Measurements from ENCODE around the gene PSMD1. TPM values are rescaled to one million over a fixed set of nuclear protein-coding genes. Genes with fewer than 3 reads are reported as not detected.
A peak's percentile ranks its signal among the peaks of the same experiment; 100 is the strongest.
"Not testable (repeated sequence)": the region's sequence is repeated elsewhere in the genome, so short reads cannot be mapped to it uniquely, and the experiment has no call there.

PSMD1 gene
- polyA plus RNA-seq, 3 donors: 107 to 113 (median 109) TPM

DNA sequence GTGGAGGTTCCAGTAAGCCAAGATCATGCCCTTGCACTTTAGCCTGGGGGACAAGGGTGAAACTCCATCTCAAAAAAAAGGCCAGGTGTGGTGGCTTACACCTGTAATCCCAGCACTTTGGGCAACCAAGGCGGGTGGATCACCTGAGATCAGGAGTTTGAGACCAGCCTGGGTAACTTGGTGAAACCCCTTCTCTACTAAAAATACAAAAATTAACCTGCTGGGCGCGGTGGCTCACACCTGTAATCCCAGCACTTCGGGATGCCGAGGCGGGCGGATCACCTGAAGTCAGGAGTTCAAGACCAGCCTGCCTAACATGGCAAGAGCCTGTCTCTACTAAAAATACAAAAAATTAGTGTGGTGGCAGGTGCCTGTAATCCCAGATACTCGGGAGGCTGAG lies 84.1 kb downstream of the PSMD1 start:
- DNase-seq (ENCODE audit: low read depth in 3 of 3, low spot score in 2 of 3): not testable (repeated sequence)

GRCh38 chr2:231144896-231145295 lies 88.2 kb downstream of the PSMD1 start:
- DNase-seq (ENCODE audit: low read depth in 3 of 3, low spot score in 2 of 3): no peak

GRCh38 chr2:231146665-231147064 lies 90.0 kb downstream of the PSMD1 start:
- no peak for DNase-seq (ENCODE audit: low read depth in 3 of 3, low spot score in 2 of 3)

GRCh38 chr2:231152800-231153557 lies 96.3 kb downstream of the PSMD1 start:
- DNase-seq (ENCODE audit: low read depth in 3 of 3, low spot score in 2 of 3): no peak

- DNase-seq (ENCODE audit: low read depth in 3 of 3, low spot score in 2 of 3): no peak
These were observed 102.6 kb downstream of the PSMD1 start for GRCh38 chr2:231159306-231159705.

GRCh38 chr2:231160701-231161100 lies 104.0 kb downstream of the PSMD1 start:
- no peak for DNase-seq (ENCODE audit: low read depth in 3 of 3, low spot score in 2 of 3)

DNA sequence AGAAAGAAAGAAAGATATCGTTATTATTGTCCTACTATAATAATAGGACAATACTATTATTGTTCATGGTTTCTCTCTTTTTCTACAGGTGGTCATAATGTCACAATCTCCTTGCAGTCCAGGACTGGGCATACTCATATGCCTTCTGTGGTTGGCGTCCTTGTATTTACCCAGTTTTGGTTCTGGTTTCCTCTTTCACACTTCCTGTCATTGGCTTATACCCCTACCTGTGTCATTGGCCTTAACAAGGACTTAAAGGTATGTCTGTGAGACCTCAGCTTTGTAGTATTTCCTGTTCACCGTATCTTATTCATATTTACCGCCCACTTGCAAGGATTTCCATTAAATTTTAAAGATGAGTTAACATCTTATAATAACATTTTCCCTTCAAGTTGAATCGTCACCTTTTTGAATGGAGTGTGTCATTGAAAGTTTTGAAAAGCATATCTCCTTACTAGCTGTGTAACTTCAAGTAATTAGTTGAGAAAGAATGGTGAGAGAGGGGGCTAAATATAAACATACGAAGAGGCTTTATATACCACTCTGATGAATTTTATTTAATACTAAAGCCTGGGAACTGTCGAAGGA lies 104.7 kb downstream of the PSMD1 start:
- no peak for DNase-seq (ENCODE audit: low read depth in 3 of 3, low spot score in 2 of 3)

GRCh38 chr2:231161877-231162329 lies 105.2 kb downstream of the PSMD1 start:
- DNase-seq (ENCODE audit: low read depth in 3 of 3, low spot score in 2 of 3): peak in 1 of 3 donors; percentile 49

DNA sequence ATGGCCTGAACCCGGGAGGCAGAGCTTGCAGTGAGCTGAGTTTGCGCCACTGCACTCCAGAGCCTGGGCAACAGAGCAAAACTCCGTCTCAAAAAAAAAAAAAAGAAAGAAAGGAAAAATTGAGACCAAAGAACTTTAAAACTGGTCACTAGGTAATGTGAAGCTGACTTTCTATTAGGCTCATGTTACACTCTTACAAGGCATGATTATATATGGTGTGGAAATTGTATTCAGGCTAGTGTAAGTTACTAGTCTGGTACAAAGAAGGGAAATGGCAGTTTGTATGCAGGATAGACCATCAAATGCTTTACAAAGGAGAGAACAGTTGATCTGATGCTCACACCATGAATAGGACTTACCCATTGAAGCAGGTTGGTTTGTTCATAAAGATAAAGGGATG lies 106.3 kb downstream of the PSMD1 start:
- DNase-seq (ENCODE audit: low read depth in 3 of 3, low spot score in 2 of 3): no peak

GRCh38 chr2:231163414-231164095 lies 106.9 kb downstream of the PSMD1 start:
- no peak for DNase-seq (ENCODE audit: low read depth in 3 of 3, low spot score in 2 of 3)

- no peak for DNase-seq (ENCODE audit: low read depth in 3 of 3, low spot score in 2 of 3)
These were observed 111.2 kb downstream of the PSMD1 start for GRCh38 chr2:231167745-231168459.

DNA sequence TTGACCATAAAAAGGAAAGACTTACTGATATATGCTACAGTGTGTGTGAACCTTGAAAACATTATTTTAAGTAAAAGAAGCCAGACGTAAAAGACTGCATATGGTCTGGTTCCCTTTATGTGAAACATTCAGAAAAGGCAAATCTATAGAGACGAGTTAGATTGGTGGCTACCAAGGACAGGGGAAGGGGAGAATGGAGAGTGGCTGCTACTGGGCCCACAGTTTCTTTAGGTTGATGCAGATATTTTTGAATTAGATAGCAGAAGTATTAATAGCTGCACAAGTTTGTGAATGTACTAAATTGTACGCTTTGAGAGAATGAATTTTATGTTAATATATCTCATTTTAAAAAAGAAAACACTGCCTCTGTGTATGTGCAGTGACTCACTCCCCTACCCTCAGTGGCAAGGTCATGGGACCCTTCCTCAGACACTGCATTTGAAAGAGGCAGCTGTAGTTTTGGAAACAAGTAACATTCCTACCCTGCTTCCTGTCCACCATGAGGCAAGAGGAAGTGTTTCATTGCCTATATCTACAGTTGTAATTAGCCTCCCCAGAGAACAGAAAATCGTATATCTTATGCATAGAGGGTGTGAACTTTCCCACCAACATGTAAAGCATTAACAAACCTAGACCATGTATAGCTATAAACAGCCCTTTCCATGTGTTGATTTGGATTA lies 111.9 kb downstream of the PSMD1 start:
- DNase-seq (ENCODE audit: low read depth in 3 of 3, low spot score in 2 of 3): no peak

GRCh38 chr2:231169488-231169887 lies 112.8 kb downstream of the PSMD1 start:
- DNase-seq (ENCODE audit: low read depth in 3 of 3, low spot score in 2 of 3): no peak

GRCh38 chr2:231170055-231170454 lies 113.4 kb downstream of the PSMD1 start:
- no peak for DNase-seq (ENCODE audit: low read depth in 3 of 3, low spot score in 2 of 3)

GRCh38 chr2:231172025-231172424 lies 115.4 kb downstream of the PSMD1 start:
- no peak for DNase-seq (ENCODE audit: low read depth in 3 of 3, low spot score in 2 of 3)

DNA sequence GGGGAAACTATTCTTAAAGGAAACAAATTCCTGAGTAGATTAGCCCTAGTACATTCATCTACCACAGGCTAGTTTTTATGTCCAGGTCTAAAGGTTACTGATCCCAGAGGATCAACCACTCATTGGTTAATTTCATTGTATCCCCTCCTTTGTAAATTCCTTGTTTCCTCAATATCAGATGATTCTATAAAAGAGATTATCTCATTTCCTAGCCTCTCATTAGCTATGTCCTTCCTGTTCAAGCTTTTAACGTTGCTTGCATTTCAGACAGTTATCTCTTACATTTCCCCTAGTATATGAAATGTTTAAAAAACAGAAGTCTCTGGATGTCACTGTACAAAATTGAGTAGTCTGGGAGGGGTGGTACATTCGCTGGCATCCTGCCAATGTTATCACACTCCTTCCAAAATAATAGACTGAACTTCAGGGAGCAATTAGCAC lies 117.6 kb downstream of the PSMD1 start:
- no peak for DNase-seq (ENCODE audit: low read depth in 3 of 3, low spot score in 2 of 3)

- no peak for DNase-seq (ENCODE audit: low read depth in 3 of 3, low spot score in 2 of 3)
These were observed 119.4 kb downstream of the PSMD1 start for GRCh38 chr2:231176066-231176465.

GRCh38 chr2:231177156-231178025 lies 120.7 kb downstream of the PSMD1 start:
- no peak for DNase-seq (ENCODE audit: low read depth in 3 of 3, low spot score in 2 of 3)

DNA sequence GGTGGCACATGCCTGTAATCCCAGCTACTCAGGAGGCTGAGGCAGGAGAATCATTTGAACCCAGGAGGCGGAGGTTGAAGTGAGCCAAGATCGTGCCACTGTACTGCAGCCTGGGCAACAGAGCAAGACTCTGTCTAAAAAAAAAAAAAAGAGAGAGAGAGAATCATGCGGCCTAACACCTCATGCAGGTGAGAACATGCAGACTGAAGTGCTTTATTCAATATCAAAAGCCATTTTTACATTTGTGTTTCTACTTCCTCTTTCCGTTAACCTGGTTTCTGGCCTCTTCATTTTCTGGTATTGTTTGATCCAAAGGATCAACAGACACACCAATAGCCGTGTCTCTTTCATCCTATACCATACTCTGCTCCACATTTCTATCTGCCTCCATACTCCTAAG lies 122.1 kb downstream of the PSMD1 start:
- DNase-seq (ENCODE audit: low read depth in 3 of 3, low spot score in 2 of 3): not testable (repeated sequence)

Measured in right renal cortex interstitium (tissue), 3 donors.